ENCODE data around the gene PDE2A.

PDE2A gene

GRCh38 chr11:72647882-72648281 lies 26.3 kb downstream of the PDE2A start:
- Histone ChIP-seq H3K4me2 (ENCODE audit: low read length) (no peak overlapping the region), H3K4me3 (ENCODE audit: low read depth, low read length) (no peak overlapping the region), H3K79me2 (no peaks in the 10 kb centered on the region), H3K27me3 (ENCODE audit: control insufficient read depth, insufficient read depth, low read length) (no peaks in the 10 kb centered on the region), H3K9ac (no peak overlapping the region), H3K27ac (no peak overlapping the region), H2AFZ (no peak overlapping the region), H3K9me3 (ENCODE audit: control insufficient read depth, low read length) (no peaks in the 10 kb centered on the region), H3K4me1 (no peaks in the 10 kb centered on the region), H3K36me3 (ENCODE audit: control insufficient read depth, insufficient read depth, low read length) (no peaks in the 10 kb centered on the region)
- no peak for TF ChIP-seq CTCF (IDR thresholded peaks at IDR 0.05)

GRCh38 chr11:72646472-72646871 lies 27.8 kb downstream of the PDE2A start:
- Histone ChIP-seq H3K4me1 (no peaks in the 10 kb centered on the region), H3K9me3 (ENCODE audit: control insufficient read depth, low read length) (no peaks in the 10 kb centered on the region), H3K27me3 (ENCODE audit: control insufficient read depth, insufficient read depth, low read length) (no peaks in the 10 kb centered on the region), H3K4me2 (ENCODE audit: low read length) (no peak overlapping the region), H3K4me3 (ENCODE audit: low read depth, low read length) (no peak overlapping the region), H3K27ac (no peak overlapping the region), H3K9ac (no peak overlapping the region), H3K79me2 (no peaks in the 10 kb centered on the region), H2AFZ (no peak overlapping the region), H3K36me3 (ENCODE audit: control insufficient read depth, insufficient read depth, low read length) (no peaks in the 10 kb centered on the region)
- no peak for TF ChIP-seq CTCF (IDR thresholded peaks at IDR 0.05)

- Histone ChIP-seq H3K27ac (no peak overlapping the region), H3K9ac (no peak overlapping the region), H3K9me3 (ENCODE audit: control insufficient read depth, low read length) (no peaks in the 10 kb centered on the region), H3K4me1 (no peaks in the 10 kb centered on the region), H3K79me2 (no peaks in the 10 kb centered on the region), H2AFZ (no peak overlapping the region), H3K27me3 (ENCODE audit: control insufficient read depth, insufficient read depth, low read length) (no peaks in the 10 kb centered on the region), H3K36me3 (ENCODE audit: control insufficient read depth, insufficient read depth, low read length) (no peaks in the 10 kb centered on the region), H3K4me3 (ENCODE audit: low read depth, low read length) (no peak overlapping the region), H3K4me2 (ENCODE audit: low read length) (no peak overlapping the region)
- no peak for TF ChIP-seq CTCF (IDR thresholded peaks at IDR 0.05)
Observed at GRCh38 chr11:72646024-72646423, 28.2 kb downstream of the PDE2A start.

GRCh38 chr11:72643547-72643946 lies 30.7 kb downstream of the PDE2A start:
- no peak for TF ChIP-seq CTCF (IDR thresholded peaks at IDR 0.05)
- Histone ChIP-seq H3K4me3 (ENCODE audit: low read depth, low read length) (no peak overlapping the region), H3K36me3 (ENCODE audit: control insufficient read depth, insufficient read depth, low read length) (no peaks in the 10 kb centered on the region), H3K27ac (no peak overlapping the region), H3K79me2 (no peaks in the 10 kb centered on the region), H3K4me1 (no peaks in the 10 kb centered on the region), H3K9ac (no peak overlapping the region), H3K27me3 (ENCODE audit: control insufficient read depth, insufficient read depth, low read length) (no peaks in the 10 kb centered on the region), H3K9me3 (ENCODE audit: control insufficient read depth, low read length) (no peaks in the 10 kb centered on the region), H3K4me2 (ENCODE audit: low read length) (no peak overlapping the region), H2AFZ (no peak overlapping the region)

- H3K9ac ChIP-seq: no peak overlapping the region
- no peaks in the 10 kb centered on the region for H3K79me2 ChIP-seq
- no peaks in the 10 kb centered on the region for H3K4me1 ChIP-seq
- peak; percentile 75 for TF ChIP-seq CTCF (IDR thresholded peaks at IDR 0.05)
- no peak overlapping the region for H3K27ac ChIP-seq
- H3K27me3 ChIP-seq (ENCODE audit: control insufficient read depth, insufficient read depth, low read length): no peaks in the 10 kb centered on the region
- peak overlapping the region; percentile 11 for H3K4me3 ChIP-seq (ENCODE audit: low read depth, low read length)
- peak overlapping the region; percentile 62 for H3K4me2 ChIP-seq (ENCODE audit: low read length)
- H2AFZ ChIP-seq: peak overlapping the region; percentile 76
- H3K36me3 ChIP-seq (ENCODE audit: control insufficient read depth, insufficient read depth, low read length): no peaks in the 10 kb centered on the region
- H3K9me3 ChIP-seq (ENCODE audit: control insufficient read depth, low read length): no peaks in the 10 kb centered on the region
Observed at GRCh38 chr11:72642884-72643522, 31.2 kb downstream of the PDE2A start.
